H1 (cell line): ENCODE measurements around the gene MACROD2. TPM values are rescaled to one million over a fixed set of nuclear protein-coding genes. Genes with fewer than 3 reads are reported as not detected.

ENCODE experiments used
- BRCA1 ChIP-seq: IDR thresholded peaks from 2 replicates; pipeline ENCODE4 v1.6.1; 2012; ENCODE audit warnings: low read depth, low read length, improper control_type of control experiment
- RAD21 ChIP-seq, 2 experiments: IDR thresholded peaks in 1 of 2; conservative IDR thresholded peaks in 1 of 2; 2 replicates each; pipeline ENCODE4 v1.6.1; 2011; ENCODE audit warnings: low read depth in 2 of 2, low read length in 2 of 2, improper control_type of control experiment in 1 of 2, inconsistent platforms in 1 of 2, mild to moderate bottlenecking in 1 of 2, moderate library complexity in 1 of 2
- polyA plus RNA-seq, 7 experiments: library from polyadenylated mRNA; depleted of rRNA in 3 of 7; stranded (reverse) in 5 of 7; unstranded in 2 of 7; fragments of >200 nt in 5 of 7; fragments of 200-250 nt in 2 of 7; gene quantifications; 1 replicate in 5 of 7; 2 replicates in 1 of 7; 4 replicates in 1 of 7; pipeline versions ENCODE4 v1.2.1 to v1.2.3, GENCODE V29; 2011 to 2013; ENCODE audit warnings: missing spikeins in 2 of 7, mixed read lengths in 2 of 7
- total RNA-seq: library from RNA; stranded (reverse); fragmentation: NEBNext Ultra II Directional; extraction: Animal tissue kit (Norgen Biotek cat#: 25700); gene quantifications from 2 replicates; pipeline ENCODE4 v1.2.1, GENCODE V29; 2021

Gene MACROD2
- total and polyA plus RNA-seq, 2 of the 8 experiments (the other 6 are each of a cell fraction or from before 2014, with no cell fraction given) = 0.70 to 3.9 TPM

DNA sequence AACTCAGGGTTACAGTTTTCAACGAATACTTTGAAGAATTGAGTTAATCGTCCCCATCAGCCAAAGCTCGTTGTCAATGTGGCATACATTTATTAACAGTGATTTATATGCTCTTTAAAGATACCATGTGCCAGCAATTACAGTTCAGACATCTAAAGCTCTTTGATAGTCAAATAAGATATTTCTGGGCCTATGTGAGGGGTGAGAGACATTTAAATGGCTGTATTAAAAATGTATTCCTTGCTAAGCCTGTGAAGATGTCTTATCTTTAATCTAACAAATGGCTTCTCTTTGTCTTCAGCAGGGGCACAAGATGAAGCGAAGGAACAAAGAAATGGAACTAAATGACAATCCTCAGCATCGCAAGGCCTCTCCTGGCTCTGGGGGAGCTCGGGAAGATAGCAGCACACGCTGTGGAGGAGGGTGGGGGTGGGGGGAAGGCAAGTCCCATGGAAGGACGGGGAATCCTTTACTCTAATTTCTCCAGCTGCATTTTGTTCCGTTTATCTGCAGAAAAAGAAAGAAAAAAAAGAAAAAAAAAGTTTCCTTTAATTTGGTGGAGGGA, 2054.3 kb downstream of the MACROD2 start (continued):
- no peak for TF ChIP-seq RAD21 (IDR thresholded peaks at IDR 0.05 in 1 of 2, conservative IDR thresholded peaks at IDR 0.05 in 1 of 2; ENCODE audit: low read depth in 2 of 2, low read length in 2 of 2)
- TF ChIP-seq BRCA1 = no peak
